GM21447 (cell line): Measurements from ENCODE around the gene BMI1.

Experiments
- ATAC-seq: cut with Tn5 transposase; IDR thresholded peaks from one replicate; pipeline ENCODE4 v1.9.1; 2021; ENCODE audit not compliant: unreplicated experiment

Gene BMI1

DNA sequence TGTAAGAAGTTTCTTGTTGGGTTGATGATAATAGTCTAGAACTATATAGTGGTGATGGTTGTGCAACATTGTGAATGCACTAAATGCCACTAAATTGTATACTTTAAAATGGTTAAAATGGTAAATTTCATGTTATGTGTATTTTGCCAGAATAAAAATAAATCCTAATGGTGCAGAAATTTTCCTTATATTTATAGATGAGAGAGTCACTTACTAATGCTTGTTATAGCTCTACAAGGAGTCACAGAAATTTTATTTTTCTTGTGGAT lies 45.5 kb downstream of the BMI1 start:
- no peak for ATAC-seq

DNA sequence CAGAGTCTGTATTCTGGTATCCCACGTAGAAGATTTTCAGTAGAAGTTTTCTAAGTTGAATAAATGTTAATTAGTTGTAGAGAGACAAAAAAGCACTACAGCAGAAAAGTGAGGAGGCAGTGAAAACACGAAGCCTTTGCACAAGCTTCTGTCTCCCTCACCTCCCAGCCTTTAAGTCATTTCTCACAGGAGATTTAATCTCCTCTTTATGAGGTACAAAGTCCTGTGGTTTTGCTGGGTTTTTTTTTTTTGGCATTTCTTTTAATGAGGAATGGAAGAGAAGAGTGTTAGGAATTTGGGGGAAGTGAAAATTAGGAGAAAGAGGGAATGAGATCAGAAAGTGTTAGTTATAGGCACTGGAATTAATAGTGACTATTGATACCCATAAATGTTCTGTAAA lies 45.9 kb downstream of the BMI1 start:
- ATAC-seq, result no peak

DNA sequence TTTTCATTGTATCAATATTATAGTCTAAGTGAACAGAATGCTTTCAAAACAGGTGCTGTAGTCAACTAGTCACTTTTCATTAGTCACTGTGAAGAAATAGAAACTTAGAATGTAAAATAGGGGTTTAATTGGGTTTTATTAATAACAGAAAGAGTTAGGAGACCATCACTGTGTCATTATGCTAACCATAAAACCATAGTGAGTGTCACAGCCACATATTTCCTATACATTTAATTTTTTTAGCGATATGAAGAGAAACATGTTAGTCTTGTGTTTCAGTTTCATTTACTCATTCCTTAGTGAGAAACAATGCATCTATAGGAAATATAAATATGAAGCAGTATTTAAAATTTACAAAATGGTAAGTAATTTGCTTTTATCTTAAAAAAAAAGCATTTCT lies 46.6 kb downstream of the BMI1 start:
- no peak for ATAC-seq

DNA sequence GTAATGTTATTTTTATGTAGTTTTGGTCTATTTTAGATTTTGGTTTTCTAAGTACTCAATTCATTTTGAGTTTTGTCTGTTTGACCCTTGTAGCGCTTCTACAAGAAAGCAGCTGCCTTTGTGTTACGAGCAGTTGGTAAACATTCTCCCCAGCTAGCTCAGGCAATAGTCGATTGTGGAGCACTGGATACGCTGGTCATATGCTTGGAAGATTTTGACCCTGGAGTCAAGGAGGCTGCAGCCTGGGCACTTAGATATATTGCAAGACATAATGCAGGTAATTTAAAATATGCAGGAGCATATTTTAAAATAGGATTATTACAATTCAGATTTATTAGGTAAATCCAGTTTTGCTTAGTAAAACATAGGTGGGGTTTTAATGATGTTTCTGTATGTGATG lies 47.5 kb downstream of the BMI1 start:
- ATAC-seq, result no peak

DNA sequence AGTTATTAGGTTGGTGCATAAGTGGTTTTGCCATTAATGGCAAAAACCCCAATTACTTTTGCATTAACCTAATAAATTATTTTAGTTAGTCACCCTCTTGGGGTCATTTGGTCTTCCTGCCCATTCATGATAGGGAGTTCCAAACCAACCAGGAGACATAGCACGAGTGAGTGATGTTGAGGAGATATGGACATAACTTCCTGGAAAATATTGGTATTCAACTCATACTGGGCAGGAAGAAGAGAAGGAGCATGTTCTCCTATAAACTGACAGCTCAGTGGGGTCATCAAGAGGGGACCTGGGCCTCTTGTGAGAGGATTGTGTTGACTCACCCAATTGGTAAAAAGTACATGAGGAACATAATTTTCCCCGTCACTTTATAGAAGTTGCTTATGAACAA lies 48.1 kb downstream of the BMI1 start:
- no peak for ATAC-seq

DNA sequence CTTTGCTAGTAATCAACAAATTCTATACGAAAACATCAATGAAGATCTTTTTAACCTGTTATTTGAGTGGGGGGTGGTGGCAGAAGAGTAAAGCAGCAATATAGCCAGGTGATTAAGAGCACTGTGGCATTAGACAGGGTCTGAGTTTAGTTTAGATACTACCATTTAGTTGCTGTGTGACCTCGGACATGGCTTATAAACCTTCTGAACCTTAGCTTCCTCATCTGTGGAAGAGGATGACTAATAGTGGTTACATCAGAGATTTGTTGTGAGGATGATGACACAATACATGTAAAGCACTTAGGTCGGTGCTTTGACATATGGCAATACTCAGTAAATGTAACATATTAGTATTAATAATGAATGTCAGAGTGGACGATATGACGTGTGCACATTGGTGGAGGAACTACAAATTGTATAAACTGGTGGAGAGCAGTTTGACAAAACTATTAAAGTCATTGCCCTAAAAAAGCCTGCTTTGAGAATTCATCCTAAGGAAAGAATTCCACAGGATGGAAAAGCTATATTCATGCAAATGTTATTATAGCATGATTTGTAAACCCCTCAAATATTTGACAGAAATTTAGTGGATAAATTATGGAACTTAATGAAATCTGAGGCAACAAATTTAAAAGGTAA lies 48.7 kb downstream of the BMI1 start:
- ATAC-seq, result peak; percentile 44

DNA sequence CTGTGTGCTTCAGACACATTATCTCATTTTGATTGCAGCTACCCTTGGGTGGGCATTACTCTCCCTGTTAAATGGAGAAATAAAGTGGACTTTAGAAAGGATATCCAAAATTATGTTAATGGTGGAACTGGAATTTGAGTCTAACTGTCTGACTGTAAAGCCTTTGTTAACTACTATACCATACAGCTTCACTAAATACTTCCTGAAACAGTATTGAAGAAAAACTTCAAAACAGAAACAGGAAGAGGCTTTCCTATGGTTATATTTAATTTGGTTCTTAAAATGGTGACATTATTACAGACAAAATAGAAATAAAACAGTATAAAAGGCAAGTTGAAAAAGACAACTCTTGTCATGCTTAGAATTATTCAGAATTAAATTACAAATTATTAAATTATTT lies 49.4 kb downstream of the BMI1 start:
- ATAC-seq, result no peak

DNA sequence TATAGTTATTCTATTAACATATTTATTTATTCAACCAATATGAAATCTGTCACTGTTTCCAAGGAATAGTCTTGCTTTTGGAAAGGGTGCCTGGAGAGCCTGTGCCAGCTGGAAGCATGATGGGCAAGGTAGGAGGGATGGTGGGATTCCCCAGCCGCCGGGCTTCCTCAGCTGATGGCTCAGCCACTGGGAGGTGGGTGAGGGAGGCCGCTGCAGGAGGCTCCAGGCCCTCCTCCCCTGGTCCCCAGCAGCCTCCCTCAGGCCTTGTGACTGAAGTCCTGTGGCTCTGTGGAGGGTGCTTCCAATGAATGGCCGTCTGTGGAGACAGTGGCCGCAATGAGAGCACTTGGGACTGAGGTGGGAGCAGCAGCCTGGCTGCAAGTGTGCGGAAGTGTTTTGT lies 51.4 kb downstream of the BMI1 start:
- no peak for ATAC-seq

DNA sequence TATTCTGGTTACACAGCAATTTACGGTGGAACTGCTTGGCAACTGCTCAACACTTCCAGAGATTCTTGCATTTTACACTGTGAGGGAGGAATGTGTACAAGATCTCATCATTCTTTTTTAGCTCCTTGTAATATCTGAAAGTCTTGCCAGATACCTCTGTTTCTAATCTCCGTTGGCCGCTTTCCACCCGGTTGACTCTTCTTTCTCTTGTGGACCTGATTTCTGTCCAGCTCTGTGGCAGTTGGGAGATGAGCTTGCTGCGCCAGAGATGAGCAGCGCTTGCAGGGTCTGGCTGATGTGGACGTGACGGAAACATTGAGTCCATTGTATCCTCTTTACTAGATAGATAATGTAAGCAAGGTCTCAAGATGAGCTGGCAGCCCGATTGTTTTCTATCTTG lies 52.0 kb downstream of the BMI1 start:
- ATAC-seq, result no peak

DNA sequence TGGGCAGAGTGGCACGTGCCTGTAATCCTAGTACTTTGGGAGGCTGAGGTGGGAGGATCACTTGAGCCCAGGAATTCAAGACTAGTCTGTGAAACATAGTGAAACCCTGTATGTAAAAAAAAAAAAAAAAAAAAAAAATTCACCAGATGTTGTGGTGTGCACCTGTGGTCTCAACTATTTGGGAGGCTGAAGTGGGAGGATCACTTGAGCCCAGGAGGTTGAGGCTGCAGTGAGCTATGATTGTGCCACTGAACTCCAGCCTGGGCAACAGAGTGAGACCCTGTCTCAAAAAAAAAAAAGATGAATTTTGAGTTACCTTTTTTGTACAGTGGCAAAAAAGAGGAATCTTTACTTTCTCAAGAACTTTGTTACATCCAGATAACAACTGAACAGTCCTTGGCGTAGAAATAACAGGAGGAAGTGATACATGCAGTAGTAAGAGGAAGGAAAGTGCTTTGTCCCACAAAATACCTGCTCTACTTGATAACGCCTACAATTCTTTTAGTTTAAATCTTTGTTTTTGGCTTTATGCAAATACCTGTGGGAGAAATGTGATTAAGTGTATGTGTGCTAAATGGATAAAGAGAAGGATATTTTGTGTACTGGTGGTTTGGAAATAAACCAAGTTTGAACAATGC lies 53.7 kb downstream of the BMI1 start:
- ATAC-seq, result no peak

DNA sequence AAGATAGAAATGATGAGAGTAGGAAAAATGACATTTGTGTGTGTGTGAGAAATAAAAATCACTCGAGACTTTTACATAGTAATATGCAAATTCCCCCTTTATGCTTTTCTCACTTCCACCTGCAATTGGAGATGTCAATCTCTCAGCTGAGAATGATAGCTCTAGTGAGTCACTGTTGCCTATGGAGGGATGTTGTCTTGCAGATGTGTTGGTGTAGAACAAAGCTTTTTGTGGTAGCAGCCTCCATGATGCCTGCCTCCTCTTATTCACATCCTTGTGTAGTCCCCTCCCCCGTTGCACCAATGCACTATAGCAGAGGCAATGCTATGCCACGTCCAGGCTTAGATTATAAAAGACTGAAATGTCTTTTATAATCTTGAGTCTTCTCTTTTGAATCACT lies 58.2 kb downstream of the BMI1 start:
- peak; percentile 54 for ATAC-seq
